Measurements from ENCODE around the gene BLM. TPM values are rescaled to one million over a fixed set of nuclear protein-coding genes. Genes with fewer than 3 reads are reported as not detected.

BLM gene
- total RNA-seq, 4 donors from 2014 or later = 0.15 to 2.8 (median 1.4) TPM

GRCh38 chr15:90709278-90709677 is 7.9 kb upstream of the BLM start:
- no peak for ATAC-seq
- no peak for TF ChIP-seq POLR2AphosphoS5 (IDR thresholded peaks at IDR 0.05)
- TF ChIP-seq EP300 (IDR thresholded peaks at IDR 0.05) = no peak
- TF ChIP-seq CTCF (IDR thresholded peaks at IDR 0.05) = no peak
- no peak for TF ChIP-seq POLR2A (IDR thresholded peaks at IDR 0.05)
- Histone ChIP-seq H3K27me3 (no peaks in the 10 kb centered on the region), H3K4me3 (no peak overlapping the region), H3K27ac (no peak overlapping the region), H3K4me1 (no peaks in the 10 kb centered on the region), H3K9me3 (peaks cover 0 to 2% (median 0%) of the 10 kb centered on the region in 3 donors), H3K36me3 (no peaks in the 10 kb centered on the region)
- 81 to 88% methylated on average over 3 of the region's 3 CpGs for WGBS, 2 donors (ENCODE audit: low coverage in 1 of 2)

- H3K27ac ChIP-seq = no peak overlapping the region
- WGBS, 2 donors (ENCODE audit: low coverage in 1 of 2) = 55 to 67% methylated on average over 2 to 7 of the region's 7 CpGs
- H3K36me3 ChIP-seq = no peaks in the 10 kb centered on the region
- no peaks in the 10 kb centered on the region for H3K27me3 ChIP-seq
- no peaks in the 10 kb centered on the region for H3K9me3 ChIP-seq
- H3K4me3 ChIP-seq = no peak overlapping the region
- no peak for ATAC-seq
- no peaks in the 10 kb centered on the region for H3K4me1 ChIP-seq
- TF ChIP-seq POLR2AphosphoS5 (IDR thresholded peaks at IDR 0.05) (no peak), EP300 (IDR thresholded peaks at IDR 0.05) (no peak), POLR2A (IDR thresholded peaks at IDR 0.05) (no peak), CTCF (IDR thresholded peaks at IDR 0.05) (no peak)
Measured at GRCh38 chr15:90710436-90711027, 6.6 kb upstream of the BLM start.

GRCh38 chr15:90711418-90711824 is 5.7 kb upstream of the BLM start:
- Histone ChIP-seq H3K36me3 (no peaks in the 10 kb centered on the region), H3K4me1 (peaks cover 0 to 5% (median 0%) of the 10 kb centered on the region in 3 donors), H3K27ac (no peak overlapping the region), H3K4me3 (no peak overlapping the region), H3K9me3 (no peaks in the 10 kb centered on the region), H3K27me3 (no peaks in the 10 kb centered on the region)
- ATAC-seq = no peak
- no peak for TF ChIP-seq POLR2AphosphoS5 (IDR thresholded peaks at IDR 0.05)
- no peak for TF ChIP-seq EP300 (IDR thresholded peaks at IDR 0.05)
- no peak for TF ChIP-seq CTCF (IDR thresholded peaks at IDR 0.05)
- no peak for TF ChIP-seq POLR2A (IDR thresholded peaks at IDR 0.05)
- WGBS, 2 donors (ENCODE audit: low coverage in 1 of 2) = 50% methylated on average over 2 of the region's 2 CpGs; no CpG with 5 or more reads in 1 of the 2 donors

GRCh38 chr15:90711842-90712241 is 5.3 kb upstream of the BLM start:
- no peak for ATAC-seq
- H3K36me3 ChIP-seq = no peaks in the 10 kb centered on the region
- no peaks in the 10 kb centered on the region for H3K9me3 ChIP-seq
- H3K27me3 ChIP-seq = no peaks in the 10 kb centered on the region
- WGBS, 2 donors (ENCODE audit: low coverage in 1 of 2) = 70 to 79% methylated on average over 2 of the region's 2 CpGs
- H3K4me1 ChIP-seq = peaks cover 0 to 9% (median 0%) of the 10 kb centered on the region in 3 donors
- H3K4me3 ChIP-seq = no peak overlapping the region
- no peak for TF ChIP-seq CTCF (IDR thresholded peaks at IDR 0.05)
- H3K27ac ChIP-seq = no peak overlapping the region

- H3K36me3 ChIP-seq = no peaks in the 10 kb centered on the region
- H3K4me1 ChIP-seq = peaks cover 0 to 18% (median 6%) of the 10 kb centered on the region in 3 donors
- 94 to 100% methylated on average over 1 of the region's 1 CpG for WGBS, 2 donors (ENCODE audit: low coverage in 1 of 2)
- ATAC-seq = no peak
- no peaks in the 10 kb centered on the region for H3K9me3 ChIP-seq
- no peak overlapping the region for H3K27ac ChIP-seq
- H3K27me3 ChIP-seq = no peaks in the 10 kb centered on the region
- H3K4me3 ChIP-seq = no peak overlapping the region
- TF ChIP-seq POLR2AphosphoS5 (IDR thresholded peaks at IDR 0.05) = no peak
- TF ChIP-seq CTCF (IDR thresholded peaks at IDR 0.05) = no peak
- no peak for TF ChIP-seq POLR2A (IDR thresholded peaks at IDR 0.05)
- no peak for TF ChIP-seq EP300 (IDR thresholded peaks at IDR 0.05)
Measured at GRCh38 chr15:90713081-90713480, 4.1 kb upstream of the BLM start.
